Upper lobe of right lung (tissue), 1 donor: ENCODE results near the gene DSC3. TPM values are rescaled to one million over a fixed set of nuclear protein-coding genes. Genes with fewer than 3 reads are reported as not detected.
"Not testable (repeated sequence)": the region's sequence is repeated elsewhere in the genome, so short reads cannot be mapped to it uniquely, and the experiment has no call there.

ENCODE experiments used
- ATAC-seq: fragments of 200-7000 bp; cut with Tn5 transposase; one replicate; pipeline ENCODE4 v1.9.1; 2020; ENCODE audit warnings: mild to moderate bottlenecking, moderate library complexity
- DNase-seq: peaks from one replicate; pipeline ENCODE4 v3.0.0-alpha.2; 2020
- H3K27ac ChIP-seq: fragments of 200-600 bp; one replicate; pipeline ENCODE4 v1.8.0; 2022
- H3K27me3 ChIP-seq: fragments of 200-600 bp; one replicate; pipeline ENCODE4 v1.8.0; 2022; ENCODE audit warnings: mild to moderate bottlenecking
- H3K36me3 ChIP-seq: fragments of 200-600 bp; one replicate; pipeline ENCODE4 v1.8.0; 2022
- H3K4me1 ChIP-seq: fragments of 200-600 bp; one replicate; pipeline ENCODE4 v1.8.0; 2022
- H3K4me3 ChIP-seq: fragments of 200-600 bp; one replicate; pipeline ENCODE4 v1.8.0; 2022; ENCODE audit warnings: mild to moderate bottlenecking
- H3K9me3 ChIP-seq: fragments of 200-600 bp; one replicate; pipeline ENCODE4 v1.8.0; 2022
- CTCF ChIP-seq: fragments of 200-600 bp; IDR thresholded peaks from one replicate; pipeline ENCODE4 v1.8.0; 2022; ENCODE audit warnings: antibody characterized with exemption
- intact Hi-C: fragments of 100-400 bp; cut with DNase I; formaldehyde crosslinking; loops from one replicate; pipeline ENCODE4 v1.11.0; 2022
- total RNA-seq: library from RNA; stranded (reverse); fragmentation: NEBNext Ultra II Directional; extraction: Animal tissue kit (Norgen Biotek cat#: 25700); gene quantifications from one replicate; pipeline ENCODE4 v1.2.1, GENCODE V29; 2021
- donor health status: DM: no; HTN: yes; CAD: no; lungs with severe emphysema.

The DSC3 gene
- total RNA-seq, 1 donor from 2014 or later = 1.6 TPM

GRCh38 chr18:31015715-31016434 lies 26.7 kb downstream of the DSC3 start:
- no peaks in the 10 kb centered on the region for H3K9me3 ChIP-seq
- no peaks in the 10 kb centered on the region for H3K36me3 ChIP-seq
- no peaks in the 10 kb centered on the region for H3K27me3 ChIP-seq
- intact Hi-C loops = no loop called here
- no peak overlapping the region for H3K4me3 ChIP-seq
- TF ChIP-seq CTCF = no peak
- ATAC-seq (no peak), DNase-seq (no peak)
- H3K27ac ChIP-seq = no peak overlapping the region
- H3K4me1 ChIP-seq = no peaks in the 10 kb centered on the region

- peak; percentile 71 for ATAC-seq
- H3K9me3 ChIP-seq, H3K27ac ChIP-seq, intact Hi-C loops, H3K4me3 ChIP-seq, DNase-seq, H3K27me3 ChIP-seq, H3K4me1 ChIP-seq, H3K36me3 ChIP-seq: not testable (repeated sequence)
These were observed 31.1 kb downstream of the DSC3 start for GRCh38 chr18:31011455-31011854.

DNA sequence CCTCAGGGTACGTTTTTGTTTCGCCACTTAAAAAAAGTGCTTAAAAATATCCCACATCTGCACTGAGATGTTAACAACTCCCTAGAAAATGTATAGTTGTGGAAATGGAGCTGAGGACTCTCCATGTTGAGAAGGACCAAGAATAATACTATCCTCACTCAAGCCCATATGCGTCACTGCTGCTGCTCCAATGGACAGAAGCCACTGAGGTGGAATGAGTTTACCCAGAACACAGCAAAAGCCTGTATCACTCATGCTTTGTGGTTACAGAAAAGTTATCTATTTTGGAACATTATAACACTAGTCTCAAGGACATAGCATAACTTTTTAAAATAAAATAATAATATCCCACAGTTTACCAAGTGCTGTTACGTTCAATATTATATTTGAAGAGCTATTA lies 31.9 kb downstream of the DSC3 start:
- no peak for DNase-seq
- H3K4me1 ChIP-seq = no peaks in the 10 kb centered on the region
- no peaks in the 10 kb centered on the region for H3K36me3 ChIP-seq
- TF ChIP-seq CTCF = no peak
- intact Hi-C loops = no loop called here
- H3K27me3 ChIP-seq = no peaks in the 10 kb centered on the region
- no peak overlapping the region for H3K27ac ChIP-seq
- no peak for ATAC-seq
- H3K4me3 ChIP-seq = no peak overlapping the region
- H3K9me3 ChIP-seq = no peaks in the 10 kb centered on the region

GRCh38 chr18:30999887-31000628 lies 42.5 kb downstream of the DSC3 start:
- ATAC-seq (no peak), DNase-seq (no peak)
- H3K27me3 ChIP-seq = no peaks in the 10 kb centered on the region
- intact Hi-C loops = no loop called here
- no peak for TF ChIP-seq CTCF
- H3K4me3 ChIP-seq = no peak overlapping the region
- H3K36me3 ChIP-seq = no peaks in the 10 kb centered on the region
- no peak overlapping the region for H3K27ac ChIP-seq
- H3K4me1 ChIP-seq = no peaks in the 10 kb centered on the region
- H3K9me3 ChIP-seq = no peaks in the 10 kb centered on the region

- DNase-seq = no peak
- H3K4me1 ChIP-seq = no peaks in the 10 kb centered on the region
- intact Hi-C loops = no loop called here
- H3K27me3 ChIP-seq = no peaks in the 10 kb centered on the region
- H3K27ac ChIP-seq = no peak overlapping the region
- no peaks in the 10 kb centered on the region for H3K36me3 ChIP-seq
- no peak overlapping the region for H3K4me3 ChIP-seq
- no peaks in the 10 kb centered on the region for H3K9me3 ChIP-seq
- no peak for ATAC-seq
- TF ChIP-seq CTCF = peak; percentile 14
These were observed 43.4 kb downstream of the DSC3 start for GRCh38 chr18:30999186-30999585.

- intact Hi-C loops = no loop called here
- no peak overlapping the region for H3K27ac ChIP-seq
- no peaks in the 10 kb centered on the region for H3K27me3 ChIP-seq
- no peaks in the 10 kb centered on the region for H3K36me3 ChIP-seq
- H3K4me3 ChIP-seq = no peak overlapping the region
- no peaks in the 10 kb centered on the region for H3K9me3 ChIP-seq
- no peak for TF ChIP-seq CTCF
- DNase-seq (no peak), ATAC-seq (no peak)
- no peaks in the 10 kb centered on the region for H3K4me1 ChIP-seq
These were observed 45.3 kb downstream of the DSC3 start for GRCh38 chr18:30997223-30997622.
